GM21825 (cell line): ENCODE data around the gene IPO13.
A peak's percentile ranks its signal among the peaks of the same experiment; 100 is the strongest.

ENCODE experiments used
- ATAC-seq: cut with Tn5 transposase; IDR thresholded peaks from one replicate; pipeline ENCODE4 v1.9.1; 2021; ENCODE audit warnings: mild to moderate bottlenecking, moderate library complexity; ENCODE audit not compliant: unreplicated experiment

Gene IPO13

GRCh38 chr1:43947874-43948437, 1.2 kb downstream of the IPO13 start:
- no peak for ATAC-seq

- no peak for ATAC-seq
Observed at GRCh38 chr1:43949678-43950077, 2.9 kb downstream of the IPO13 start.

- no peak for ATAC-seq
Observed at GRCh38 chr1:43951021-43951985, 4.6 kb downstream of the IPO13 start.

GRCh38 chr1:43952731-43953346, 6.1 kb downstream of the IPO13 start:
- ATAC-seq = no peak

GRCh38 chr1:43953361-43953760, 6.6 kb downstream of the IPO13 start:
- no peak for ATAC-seq

GRCh38 chr1:43954036-43954435, 7.3 kb downstream of the IPO13 start:
- ATAC-seq = no peak

GRCh38 chr1:43956234-43956633, 9.5 kb downstream of the IPO13 start:
- ATAC-seq = no peak

GRCh38 chr1:43957407-43958040, 10.8 kb downstream of the IPO13 start:
- no peak for ATAC-seq

- ATAC-seq = no peak
Observed at GRCh38 chr1:43958351-43959255, 11.9 kb downstream of the IPO13 start.

- no peak for ATAC-seq
Observed at GRCh38 chr1:43960798-43961197, 14.0 kb downstream of the IPO13 start.

- ATAC-seq = no peak
Observed at GRCh38 chr1:43961692-43962091, 14.9 kb downstream of the IPO13 start.

GRCh38 chr1:43962324-43962723, 15.6 kb downstream of the IPO13 start:
- ATAC-seq = no peak

- no peak for ATAC-seq
Observed at GRCh38 chr1:43963006-43963405, 16.3 kb downstream of the IPO13 start.

- no peak for ATAC-seq
Observed at GRCh38 chr1:43963890-43964289, 17.1 kb downstream of the IPO13 start.

- ATAC-seq = no peak
Observed at GRCh38 chr1:43965316-43965715, 18.6 kb downstream of the IPO13 start.

- no peak for ATAC-seq
Observed at GRCh38 chr1:43968348-43968948, 21.7 kb downstream of the IPO13 start.

- ATAC-seq = no peak
Observed at GRCh38 chr1:43969416-43969745, 22.6 kb downstream of the IPO13 start.

GRCh38 chr1:43969746-43970466, 23.2 kb downstream of the IPO13 start, which contains the start of gene DPH2:
Gene DPH2 (plus strand): TSS chr1:43970010. CDS start chr1:43970176, 166 bp downstream.
- ATAC-seq = peak; percentile 71

GRCh38 chr1:43970502-43970901, 23.8 kb downstream of the IPO13 start:
- no peak for ATAC-seq
